SK-MEL-5 (cell line): ENCODE results near the gene LUM. TPM values are rescaled to one million over a fixed set of nuclear protein-coding genes. Genes with fewer than 3 reads are reported as not detected.

ENCODE experiments used
- DNase-seq: peaks from one replicate; pipeline ENCODE4 v3.0.0-alpha.2; 2016; ENCODE audit warnings: low read depth, low spot score
- in situ Hi-C: cut with HindIII; loops from 2 replicates; pipeline ENCODE4 v1.10.0; 2016; ENCODE audit warnings: low sequenced_read_pairs, high pct_unique_total_duplicates, low pct_unique_long_range_greater_than_20kb
- total RNA-seq: library from RNA; depleted of rRNA; stranded (reverse); fragments of >200 nt; shearing (Covaris generic); gene quantifications from 2 replicates; pipeline ENCODE4 v1.2.3, GENCODE V29; 2014

The LUM gene
- total RNA-seq, 1 experiment from 2014 or later: 905 TPM

GRCh38 chr12:91119089-91119488 lies 7.8 kb upstream of the LUM start:
- in situ Hi-C loops: no loop called here
- DNase-seq: no peak

DNA sequence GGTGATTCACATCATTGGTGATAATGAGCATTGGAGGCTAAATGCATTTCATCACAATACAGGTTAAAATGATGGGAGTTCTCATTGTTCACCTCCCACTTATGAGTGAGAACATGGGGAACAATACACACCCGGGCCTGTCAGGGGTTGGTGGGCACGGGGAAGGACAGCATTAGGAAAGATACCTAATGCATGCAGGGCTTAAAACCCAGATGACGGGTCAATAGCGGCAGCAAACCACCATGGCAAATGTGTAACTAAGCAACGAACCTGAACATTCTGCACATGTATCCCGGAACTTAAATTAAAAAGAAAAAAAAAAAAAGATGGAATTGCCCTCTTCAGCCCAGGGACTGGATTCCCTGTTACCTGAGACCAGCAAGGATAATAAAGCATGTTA lies 2.3 kb upstream of the LUM start:
- in situ Hi-C loops: no loop called here
- no peak for DNase-seq

DNA sequence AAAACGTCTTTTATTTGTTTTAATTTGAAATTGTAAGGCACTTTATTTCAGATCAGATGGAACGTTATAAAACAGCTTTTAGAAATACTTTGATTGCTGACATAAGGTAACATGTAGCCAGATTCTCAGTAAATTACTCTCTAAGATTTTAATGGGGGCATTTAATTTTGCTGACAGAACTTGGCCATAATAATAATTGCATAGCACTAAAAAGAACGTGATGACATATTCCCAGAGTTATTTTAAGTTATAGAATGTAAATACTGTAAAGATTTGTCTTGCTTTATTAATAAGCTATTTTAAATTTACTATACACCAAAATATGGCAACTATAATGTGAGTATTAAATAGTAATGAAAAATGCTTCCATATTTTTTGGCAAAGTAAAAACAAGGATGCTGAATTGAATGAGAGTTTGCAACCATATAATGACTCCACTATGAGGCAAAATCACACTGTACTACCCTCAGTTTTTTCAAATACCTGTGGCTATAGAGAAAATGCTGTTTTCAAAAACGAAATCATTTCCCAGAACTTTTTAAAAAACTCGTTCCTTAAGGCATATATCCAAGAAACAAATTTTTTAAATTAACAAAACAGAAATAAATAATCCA lies 876 bp downstream of the LUM start:
- in situ Hi-C loops: no loop called here
- no peak for DNase-seq

GRCh38 chr12:91109581-91110310 lies 1.5 kb downstream of the LUM start:
- in situ Hi-C loops: no loop called here
- DNase-seq: no peak

DNA sequence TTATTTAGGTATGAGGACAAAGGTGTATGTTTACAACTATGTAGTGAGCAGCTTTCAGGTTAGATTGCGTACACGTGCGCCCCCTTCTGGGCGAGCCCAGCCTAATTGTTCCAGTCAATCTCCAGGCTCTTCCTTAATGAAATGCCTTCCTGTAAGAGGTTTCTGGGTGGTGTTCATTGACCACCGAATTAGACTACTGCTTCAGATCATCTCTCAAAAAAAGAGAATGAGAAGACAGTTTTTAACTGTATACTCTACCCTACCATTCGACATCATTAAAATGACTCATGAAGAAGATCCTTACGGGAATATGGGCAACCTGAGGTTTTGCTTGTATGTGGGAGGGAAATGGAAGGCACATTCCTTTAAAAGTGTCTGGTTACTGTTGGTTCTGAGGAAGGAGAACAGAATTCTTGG lies 2.1 kb downstream of the LUM start:
- in situ Hi-C loops: no loop called here
- DNase-seq: peak; percentile 87

- DNase-seq: no peak
- in situ Hi-C loops: no loop called here
Observed at GRCh38 chr12:91108196-91108755, 3.0 kb downstream of the LUM start.

DNA sequence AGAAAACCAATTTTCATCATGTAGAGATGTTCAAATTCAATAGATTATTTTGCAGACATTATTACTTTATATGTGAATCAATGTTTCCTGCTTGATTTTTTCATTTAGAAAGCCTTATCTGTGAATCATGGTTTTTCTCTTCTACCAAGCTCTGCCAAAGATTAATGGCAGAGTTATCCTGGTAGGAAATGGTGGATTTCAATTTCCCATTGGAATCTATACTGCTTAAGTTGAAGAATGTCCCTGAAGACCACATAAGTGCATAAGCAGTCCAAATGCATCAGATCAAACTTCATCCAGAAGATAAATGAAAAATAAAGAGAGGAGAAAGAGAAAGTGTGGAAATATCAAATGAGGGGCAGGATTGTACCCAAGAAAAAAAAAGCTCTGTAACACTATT lies 5.0 kb downstream of the LUM start:
- in situ Hi-C loops: no loop called here
- no peak for DNase-seq

GRCh38 chr12:91105807-91106206 lies 5.5 kb downstream of the LUM start:
- no peak for DNase-seq
- in situ Hi-C loops: no loop called here

- in situ Hi-C loops: no loop called here
- DNase-seq: no peak
Observed at GRCh38 chr12:91104812-91105466, 6.4 kb downstream of the LUM start.

DNA sequence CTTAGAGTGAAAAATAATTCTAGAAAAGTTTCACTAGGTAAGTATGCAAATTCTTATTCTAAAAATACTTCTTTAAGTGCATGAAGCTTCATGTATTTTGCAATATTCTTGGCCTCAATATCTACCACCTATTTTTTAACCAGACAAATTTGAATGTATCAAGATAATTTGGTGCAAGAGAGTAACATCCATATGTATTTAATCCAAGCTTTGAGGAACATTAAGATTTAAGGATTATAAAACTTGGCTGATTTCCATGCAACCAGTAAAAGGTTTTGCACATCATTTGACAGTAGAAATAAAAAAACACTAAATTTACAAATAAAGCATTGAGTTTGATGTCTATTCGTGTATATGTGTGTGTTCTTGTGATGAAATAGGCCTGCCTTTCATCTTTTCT lies 7.7 kb downstream of the LUM start:
- no peak for DNase-seq
- in situ Hi-C loops: no loop called here

- DNase-seq: no peak
- in situ Hi-C loops: no loop called here
Observed at GRCh38 chr12:91103101-91103500, 8.2 kb downstream of the LUM start.

GRCh38 chr12:91100906-91101305 lies 10.4 kb downstream of the LUM start:
- in situ Hi-C loops: no loop called here
- no peak for DNase-seq

DNA sequence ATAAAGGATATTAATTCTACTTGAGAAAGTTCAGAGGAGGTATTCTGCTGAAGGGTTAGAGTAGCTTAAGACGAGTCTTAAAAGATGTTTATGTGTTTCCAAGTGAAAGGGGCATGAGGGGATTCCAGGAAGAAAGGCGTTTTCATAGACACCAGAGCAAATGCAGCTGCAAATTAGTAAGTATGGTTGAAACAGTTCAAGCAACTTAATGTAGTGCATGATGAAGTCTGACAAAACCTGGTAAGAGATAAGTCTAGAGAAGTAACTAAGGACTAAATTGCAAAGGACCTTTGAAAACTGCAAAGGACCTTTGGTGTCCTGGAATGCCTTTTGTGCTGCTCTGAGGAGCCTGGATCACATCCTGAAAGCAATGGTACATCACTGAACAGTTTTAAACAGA lies 11.5 kb downstream of the LUM start:
- DNase-seq: no peak
- in situ Hi-C loops: no loop called here

- in situ Hi-C loops: no loop called here
- DNase-seq: no peak
Observed at GRCh38 chr12:91099341-91099740, 12.0 kb downstream of the LUM start.

GRCh38 chr12:91098941-91099340 lies 12.4 kb downstream of the LUM start:
- in situ Hi-C loops: no loop called here

GRCh38 chr12:91098461-91098860 lies 12.8 kb downstream of the LUM start:
- in situ Hi-C loops: no loop called here
- DNase-seq: no peak

More at GRCh38 chr12:91098941-91099340, 12.4 kb downstream of the LUM start:
- peak; percentile 69 for DNase-seq

GRCh38 chr12:91094957-91095356 lies 16.3 kb downstream of the LUM start:
- in situ Hi-C loops: no loop called here

DNA sequence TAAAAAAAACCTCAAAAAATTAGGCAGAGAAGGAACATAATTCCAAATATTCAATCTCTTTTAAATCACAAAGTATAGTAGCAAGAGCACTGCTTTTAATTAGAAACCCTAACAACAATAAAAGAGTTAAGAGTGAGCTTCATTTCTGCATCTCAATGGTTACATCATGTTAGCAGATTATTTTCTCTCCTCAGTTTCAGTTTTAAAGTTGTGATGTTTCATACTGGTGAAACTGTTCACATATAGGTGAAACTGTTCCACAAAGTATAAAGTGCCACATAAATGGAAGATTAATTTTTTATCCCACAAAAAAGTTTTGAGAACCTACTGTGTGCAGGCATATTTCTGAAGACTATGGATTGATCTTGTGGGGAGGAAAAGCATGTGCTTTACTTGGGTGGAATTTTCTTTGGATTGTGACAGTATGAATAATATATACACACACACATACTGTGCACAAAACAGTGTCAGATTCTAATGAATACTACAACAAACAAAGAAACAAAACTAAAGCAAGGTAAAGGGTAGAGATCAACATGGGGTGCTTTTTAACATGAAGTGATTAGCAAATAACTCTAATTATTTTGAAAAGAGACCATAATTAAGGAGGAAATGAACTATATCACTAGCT lies 17.1 kb downstream of the LUM start:
- in situ Hi-C loops: no loop called here
- no peak for DNase-seq

More at GRCh38 chr12:91094957-91095356, 16.3 kb downstream of the LUM start:
- DNase-seq: no peak
